HEK293 (cell line): ENCODE data around the gene SIRPA.

Experiments used
- CTCF ChIA-PET: fragments of 350-600 bp; formaldehyde crosslinking; extraction: SDS; loops from one replicate; lab custom pipeline; 2021; ENCODE audit warnings: antibody characterized with exemption; lab: Yijun Ruan, JAX
- POLR2A ChIA-PET: fragments of 300-600 bp; formaldehyde crosslinking; extraction: SDS; loops from one replicate; lab custom pipeline; 2020; ENCODE audit warnings: antibody characterized with exemption, inconsistent platforms; lab: Yijun Ruan, JAX
- H3K27ac ChIP-seq: fragments of 200-500 bp; sonication (Bioruptor generic); 2 replicates; pipeline ENCODE4 v1.5.1; 2014; ENCODE audit warnings: low read depth, low read length, control low read depth, inconsistent platforms; ENCODE audit errors: extremely low read depth
- H3K36me3 ChIP-seq, 2 experiments: fragments of 200-500 bp in 1 of 2; sonication (Bioruptor generic) in 1 of 2; 1 replicate in 1 of 2; 2 replicates in 1 of 2; pipeline ENCODE4 v1.5.1; 2014 to 2017; ENCODE audit warnings: inconsistent platforms in 2 of 2, low read length in 2 of 2; ENCODE audit not compliant: control insufficient read depth in 2 of 2, insufficient read depth in 1 of 2
- H3K4me1 ChIP-seq: fragments of 200-500 bp; sonication (Bioruptor generic); 2 replicates; pipeline ENCODE4 v1.5.1; 2014; ENCODE audit warnings: mild to moderate bottlenecking, low read length, inconsistent platforms; ENCODE audit not compliant: control insufficient read depth, insufficient read depth
- H3K4me3 ChIP-seq: 2 replicates; pipeline ENCODE4 v1.5.1; 2011; ENCODE audit warnings: low read depth, mild to moderate bottlenecking, control low read depth, low read length, moderate library complexity
- H3K9me3 ChIP-seq: fragments of 200-500 bp; sonication (Bioruptor generic); 2 replicates; pipeline ENCODE4 v1.5.1; 2014; ENCODE audit warnings: low read depth, low read length, inconsistent platforms; ENCODE audit not compliant: control insufficient read depth, insufficient read depth
- BCL11B ChIP-seq: fragments of 450-650 bp; formaldehyde crosslinking; IDR thresholded peaks from 2 replicates; pipeline ENCODE4 v1.5.1; 2016; ENCODE audit warnings: low read depth, missing biosample characterization, missing genetic modification characterization
- EGR2 ChIP-seq: fragments of 450-650 bp; formaldehyde crosslinking; IDR thresholded peaks from 2 replicates; pipeline ENCODE4 v1.5.1; 2016; ENCODE audit warnings: low read depth, missing biosample characterization, missing genetic modification characterization
- GLI4 ChIP-seq: fragments of 450-650 bp; formaldehyde crosslinking; IDR thresholded peaks from 2 replicates; pipeline ENCODE4 v1.5.1; 2016; ENCODE audit warnings: missing biosample characterization, missing genetic modification characterization
- GLIS1 ChIP-seq: fragments of 450-650 bp; formaldehyde crosslinking; IDR thresholded peaks from 2 replicates; pipeline ENCODE4 v1.5.1; 2016; ENCODE audit warnings: missing biosample characterization, missing genetic modification characterization
- GLIS2 ChIP-seq: fragments of 450-650 bp; formaldehyde crosslinking; IDR thresholded peaks from 2 replicates; pipeline ENCODE4 v1.5.1; 2016; ENCODE audit warnings: missing biosample characterization, missing genetic modification characterization
- INSM2 ChIP-seq: fragments of 450-650 bp; formaldehyde crosslinking; IDR thresholded peaks from 2 replicates; pipeline ENCODE4 v1.5.1; 2016; ENCODE audit warnings: missing biosample characterization, missing genetic modification characterization
- KLF1 ChIP-seq: fragments of 450-650 bp; formaldehyde crosslinking; IDR thresholded peaks from 2 replicates; pipeline ENCODE4 v1.5.1; 2016; ENCODE audit warnings: missing biosample characterization, missing genetic modification characterization
- KLF16 ChIP-seq: fragments of 450-650 bp; formaldehyde crosslinking; IDR thresholded peaks from 2 replicates; pipeline ENCODE4 v1.5.1; 2017; ENCODE audit warnings: missing biosample characterization, missing genetic modification characterization
- KLF8 ChIP-seq: fragments of 450-650 bp; formaldehyde crosslinking; IDR thresholded peaks from 2 replicates; pipeline ENCODE4 v1.5.1; 2016; ENCODE audit warnings: missing biosample characterization, missing genetic modification characterization
- KLF9 ChIP-seq: fragments of 450-650 bp; formaldehyde crosslinking; IDR thresholded peaks from 2 replicates; pipeline ENCODE4 v1.5.1; 2016; ENCODE audit warnings: missing biosample characterization, missing genetic modification characterization, low read depth
- PRDM1 ChIP-seq: fragments of 450-650 bp; formaldehyde crosslinking; IDR thresholded peaks from 2 replicates; pipeline ENCODE4; 2016; ENCODE audit warnings: missing biosample characterization, missing genetic modification characterization
- ZBTB17 ChIP-seq: fragments of 450-650 bp; formaldehyde crosslinking; IDR thresholded peaks from 2 replicates; pipeline ENCODE4 v1.5.1; 2016; ENCODE audit warnings: missing biosample characterization, missing genetic modification characterization
- ZBTB48 ChIP-seq: fragments of 450-650 bp; formaldehyde crosslinking; IDR thresholded peaks from 2 replicates; pipeline ENCODE4 v1.5.1; 2016; ENCODE audit warnings: missing biosample characterization, missing genetic modification characterization
- ZEB2 ChIP-seq: fragments of 450-650 bp; formaldehyde crosslinking; IDR thresholded peaks from 2 replicates; pipeline ENCODE4 v1.5.1; 2016; ENCODE audit warnings: missing biosample characterization, missing genetic modification characterization
- ZIC2 ChIP-seq: fragments of 450-650 bp; formaldehyde crosslinking; IDR thresholded peaks from 2 replicates; pipeline ENCODE4 v1.5.1; 2016; ENCODE audit warnings: missing biosample characterization, missing genetic modification characterization
- ZNF2 ChIP-seq: fragments of 450-650 bp; formaldehyde crosslinking; IDR thresholded peaks from 2 replicates; pipeline ENCODE4 v1.5.1; 2016; ENCODE audit warnings: missing biosample characterization, missing genetic modification characterization
- ZNF26 ChIP-seq: fragments of 450-650 bp; formaldehyde crosslinking; IDR thresholded peaks from 2 replicates; pipeline ENCODE4 v1.5.1; 2016; ENCODE audit warnings: missing biosample characterization, missing genetic modification characterization
- ZNF423 ChIP-seq: fragments of 450-650 bp; formaldehyde crosslinking; IDR thresholded peaks from 2 replicates; pipeline ENCODE4 v1.5.1; 2016; ENCODE audit warnings: missing biosample characterization, missing genetic modification characterization
- ZNF513 ChIP-seq: fragments of 450-650 bp; IDR thresholded peaks from 2 replicates; pipeline ENCODE4 v1.5.1; 2018; ENCODE audit warnings: missing biosample characterization, missing genetic modification characterization
- ZNF561 ChIP-seq: fragments of 450-650 bp; IDR thresholded peaks from 2 replicates; pipeline ENCODE4 v1.5.1; 2018; ENCODE audit warnings: missing biosample characterization, missing genetic modification characterization, borderline replicate concordance
- ZNF623 ChIP-seq: fragments of 450-650 bp; formaldehyde crosslinking; IDR thresholded peaks from 2 replicates; pipeline ENCODE4 v1.5.1; 2016; ENCODE audit warnings: missing biosample characterization, missing genetic modification characterization
- ZNF677 ChIP-seq: fragments of 450-650 bp; IDR thresholded peaks from 2 replicates; pipeline ENCODE4 v1.5.0; 2018; ENCODE audit warnings: missing biosample characterization, mild to moderate bottlenecking, missing genetic modification characterization, moderate library complexity
- ZNF792 ChIP-seq: fragments of 450-650 bp; formaldehyde crosslinking; IDR thresholded peaks from 2 replicates; pipeline ENCODE4 v1.5.1; 2016; ENCODE audit warnings: missing biosample characterization, missing genetic modification characterization
- ZSCAN30 ChIP-seq: fragments of 450-650 bp; IDR thresholded peaks from 2 replicates; pipeline ENCODE4 v1.5.1; 2018; ENCODE audit warnings: missing biosample characterization, mild to moderate bottlenecking, missing genetic modification characterization, moderate library complexity
- TF ChIP-seq, protein P1 (sequence below): fragments of 450-650 bp; formaldehyde crosslinking; IDR thresholded peaks from 2 replicates; pipeline ENCODE4 v1.5.1; 2016; ENCODE audit warnings: missing biosample characterization, missing genetic modification characterization
- TF ChIP-seq, protein P2 (sequence below): fragments of 450-650 bp; formaldehyde crosslinking; IDR thresholded peaks from 2 replicates; pipeline ENCODE4 v1.5.1; 2016; ENCODE audit warnings: missing biosample characterization, missing genetic modification characterization, low read depth
- TF ChIP-seq, protein P3 (sequence below): fragments of 450-650 bp; formaldehyde crosslinking; IDR thresholded peaks from 2 replicates; pipeline ENCODE4 v1.5.1; 2016; ENCODE audit warnings: missing biosample characterization, missing genetic modification characterization

Gene SIRPA

DNA sequence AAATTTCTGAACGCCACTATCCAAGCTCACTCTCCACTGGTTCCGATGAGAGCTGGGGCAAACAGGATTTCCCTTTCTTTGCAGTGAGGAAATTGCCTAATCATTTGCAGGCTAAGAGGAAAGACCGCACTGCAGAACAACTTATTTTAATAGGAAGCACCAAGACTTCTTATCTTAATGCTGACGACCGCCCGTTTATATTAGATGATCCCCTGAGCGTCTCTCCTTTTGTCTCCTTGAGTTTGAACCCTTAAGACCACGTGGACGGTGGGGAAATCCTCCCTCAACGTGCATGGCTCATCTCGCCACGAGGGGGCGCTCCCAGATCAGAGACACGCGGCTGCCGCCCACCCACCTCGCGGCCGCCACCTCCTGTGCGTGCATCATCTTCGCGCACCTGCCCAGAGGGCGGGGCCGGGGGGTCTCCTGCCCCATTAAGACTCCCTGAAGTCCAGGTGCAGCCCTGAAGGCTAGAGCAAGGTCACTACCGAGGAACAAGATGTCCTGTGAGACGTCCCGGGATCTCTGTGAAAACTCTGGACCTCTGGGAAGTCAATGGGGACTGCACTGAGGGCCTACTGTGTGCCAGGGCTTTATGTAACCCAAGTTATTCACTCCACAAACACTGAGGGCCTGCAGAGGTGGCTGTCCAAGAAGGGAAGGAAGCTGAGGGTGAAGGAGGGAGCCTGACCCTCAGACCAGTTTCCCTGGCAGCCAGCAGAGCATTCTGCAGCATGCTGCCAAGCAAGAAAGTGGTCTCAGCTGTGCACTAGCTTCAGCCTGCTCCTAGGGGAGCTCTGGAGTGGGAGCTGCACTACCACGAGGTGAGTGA, 70.5 kb downstream of the SIRPA start:
- Histone ChIP-seq H3K4me1 (no peaks in the 10 kb centered on the region), H3K36me3 (no peaks in the 10 kb centered on the region), H3K9me3 (no peaks in the 10 kb centered on the region), H3K4me3 (no peak overlapping the region), H3K27ac (no peak overlapping the region)
- POLR2A ChIA-PET: no interaction called here
- CTCF ChIA-PET: interaction anchor here (0.5 to 5.0 kb wide), 38 partner anchors 9 to 1415 kb away, joined by 3 to 62 read pairs (median 4); no protein-coding TSS in a partner anchor
- TF ChIP-seq KLF16 (peak; percentile 42; the same call in 1 of the 2 replicates), ZBTB17 (0 out of 2 replicates have a peak, but pooled peaks have one; percentile 22), ZSCAN30 (0 out of 2 replicates have a peak, but pooled peaks have one; percentile 50), ZEB2 (tag by site-specific recombination) (peak; percentile 74), ZNF677 (tag by site-specific recombination) (no peak), KLF9 (tag by site-specific recombination) (peak; percentile 36; the same call in 1 of the 2 replicates), KLF8 (0 out of 2 replicates have a peak, but pooled peaks have one; percentile 41), PRDM1 (peak; percentile 43; the same call in 1 of the 2 replicates), GLI4 (tag by site-specific recombination) (no peak), ZNF2 (tag by site-specific recombination) (peak; percentile 38; the same call in 1 of the 2 replicates), EGR2 (tag by site-specific recombination) (peak; percentile 79), ZNF561 (tag by site-specific recombination) (0 out of 2 replicates have a peak, but pooled peaks have one; percentile 46), ZNF513 (tag by site-specific recombination) (0 out of 2 replicates have a peak, but pooled peaks have one; percentile 4), ZBTB48 (tag by site-specific recombination) (peak; percentile 90), BCL11B (tag by site-specific recombination) (no peak), GLIS2 (tag by site-specific recombination) (peak; percentile 67), GLIS1 (tag by site-specific recombination) (peak; percentile 55; the same call in 1 of the 2 replicates), KLF1 (tag by site-specific recombination) (peak; percentile 53), ZNF26 (tag by site-specific recombination) (no peak), ZNF623 (tag by site-specific recombination) (no peak), ZNF792 (tag by site-specific recombination) (no peak), ZNF423 (tag by site-specific recombination) (no peak), ZIC2 (tag by site-specific recombination) (0 out of 2 replicates have a peak, but pooled peaks have one; percentile 10), INSM2 (tag by site-specific recombination) (no peak)
- TF ChIP-seq, protein P1, sequence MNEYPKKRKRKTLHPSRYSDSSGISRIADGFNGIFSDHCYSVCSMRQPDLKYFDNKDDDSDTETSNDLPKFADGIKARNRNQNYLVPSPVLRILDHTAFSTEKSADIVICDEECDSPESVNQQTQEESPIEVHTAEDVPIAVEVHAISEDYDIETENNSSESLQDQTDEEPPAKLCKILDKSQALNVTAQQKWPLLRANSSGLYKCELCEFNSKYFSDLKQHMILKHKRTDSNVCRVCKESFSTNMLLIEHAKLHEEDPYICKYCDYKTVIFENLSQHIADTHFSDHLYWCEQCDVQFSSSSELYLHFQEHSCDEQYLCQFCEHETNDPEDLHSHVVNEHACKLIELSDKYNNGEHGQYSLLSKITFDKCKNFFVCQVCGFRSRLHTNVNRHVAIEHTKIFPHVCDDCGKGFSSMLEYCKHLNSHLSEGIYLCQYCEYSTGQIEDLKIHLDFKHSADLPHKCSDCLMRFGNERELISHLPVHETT (tag by site-specific recombination): no peak
- TF ChIP-seq, protein P2, sequence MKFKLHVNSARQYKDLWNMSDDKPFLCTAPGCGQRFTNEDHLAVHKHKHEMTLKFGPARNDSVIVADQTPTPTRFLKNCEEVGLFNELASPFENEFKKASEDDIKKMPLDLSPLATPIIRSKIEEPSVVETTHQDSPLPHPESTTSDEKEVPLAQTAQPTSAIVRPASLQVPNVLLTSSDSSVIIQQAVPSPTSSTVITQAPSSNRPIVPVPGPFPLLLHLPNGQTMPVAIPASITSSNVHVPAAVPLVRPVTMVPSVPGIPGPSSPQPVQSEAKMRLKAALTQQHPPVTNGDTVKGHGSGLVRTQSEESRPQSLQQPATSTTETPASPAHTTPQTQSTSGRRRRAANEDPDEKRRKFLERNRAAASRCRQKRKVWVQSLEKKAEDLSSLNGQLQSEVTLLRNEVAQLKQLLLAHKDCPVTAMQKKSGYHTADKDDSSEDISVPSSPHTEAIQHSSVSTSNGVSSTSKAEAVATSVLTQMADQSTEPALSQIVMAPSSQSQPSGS (tag by site-specific recombination): no peak
- TF ChIP-seq, protein P3, sequence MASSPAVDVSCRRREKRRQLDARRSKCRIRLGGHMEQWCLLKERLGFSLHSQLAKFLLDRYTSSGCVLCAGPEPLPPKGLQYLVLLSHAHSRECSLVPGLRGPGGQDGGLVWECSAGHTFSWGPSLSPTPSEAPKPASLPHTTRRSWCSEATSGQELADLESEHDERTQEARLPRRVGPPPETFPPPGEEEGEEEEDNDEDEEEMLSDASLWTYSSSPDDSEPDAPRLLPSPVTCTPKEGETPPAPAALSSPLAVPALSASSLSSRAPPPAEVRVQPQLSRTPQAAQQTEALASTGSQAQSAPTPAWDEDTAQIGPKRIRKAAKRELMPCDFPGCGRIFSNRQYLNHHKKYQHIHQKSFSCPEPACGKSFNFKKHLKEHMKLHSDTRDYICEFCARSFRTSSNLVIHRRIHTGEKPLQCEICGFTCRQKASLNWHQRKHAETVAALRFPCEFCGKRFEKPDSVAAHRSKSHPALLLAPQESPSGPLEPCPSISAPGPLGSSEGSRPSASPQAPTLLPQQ: 0 out of 2 replicates have a peak, but pooled peaks have one; percentile 17
